GM18867 (cell line): ENCODE measurements around the gene ABCC4.
A peak's percentile ranks its signal among the peaks of the same experiment; 100 is the strongest.

Source experiments
- ATAC-seq: cut with Tn5 transposase; IDR thresholded peaks from one replicate; pipeline ENCODE4 v1.9.1; 2021; ENCODE audit warnings: mild to moderate bottlenecking, moderate library complexity; ENCODE audit not compliant: unreplicated experiment

ABCC4 gene

DNA sequence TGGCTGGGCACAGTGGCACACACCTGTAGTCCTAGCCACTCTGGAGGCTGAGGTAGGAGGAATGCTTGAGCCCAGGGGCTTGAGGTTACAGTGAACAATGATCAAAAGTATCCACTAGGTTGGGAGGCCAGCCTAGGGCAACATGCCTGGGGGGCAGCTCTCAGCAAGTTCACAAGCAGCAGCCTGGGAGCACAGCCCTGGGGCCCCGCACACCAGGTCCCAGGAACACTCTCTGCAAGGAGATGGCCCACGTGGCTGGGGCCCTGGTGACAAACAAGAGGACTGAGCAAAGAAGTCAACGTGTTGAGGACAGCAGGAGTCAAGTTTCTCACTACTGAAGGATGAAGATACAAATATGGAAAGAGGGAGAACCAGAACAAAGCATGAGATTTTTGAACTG is 39.3 kb downstream of the ABCC4 start:
- ATAC-seq, result no peak

DNA sequence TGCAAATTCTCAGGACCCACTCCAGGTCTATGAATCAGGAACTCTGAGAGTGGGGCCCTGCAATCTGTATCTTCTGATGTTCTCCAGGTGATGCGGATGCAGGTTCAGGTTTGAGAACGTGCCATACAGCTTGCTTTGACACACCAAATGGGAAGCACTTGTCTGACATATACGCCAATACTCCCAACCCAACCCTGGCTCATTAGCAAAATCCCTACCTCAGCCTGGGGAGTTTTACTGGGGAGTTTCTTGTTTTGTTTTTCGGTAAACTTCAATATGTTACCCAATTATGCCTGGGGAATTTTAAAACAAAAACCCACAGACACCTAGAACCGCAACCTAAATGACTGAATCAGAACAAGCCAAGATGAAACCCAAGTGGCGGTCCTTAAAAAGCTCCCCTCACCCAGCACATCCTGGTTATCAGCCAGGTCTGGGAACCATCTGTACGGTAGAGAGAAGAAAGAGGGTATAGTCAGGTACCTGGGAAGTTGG is 41.2 kb downstream of the ABCC4 start:
- peak; percentile 64 for ATAC-seq

DNA sequence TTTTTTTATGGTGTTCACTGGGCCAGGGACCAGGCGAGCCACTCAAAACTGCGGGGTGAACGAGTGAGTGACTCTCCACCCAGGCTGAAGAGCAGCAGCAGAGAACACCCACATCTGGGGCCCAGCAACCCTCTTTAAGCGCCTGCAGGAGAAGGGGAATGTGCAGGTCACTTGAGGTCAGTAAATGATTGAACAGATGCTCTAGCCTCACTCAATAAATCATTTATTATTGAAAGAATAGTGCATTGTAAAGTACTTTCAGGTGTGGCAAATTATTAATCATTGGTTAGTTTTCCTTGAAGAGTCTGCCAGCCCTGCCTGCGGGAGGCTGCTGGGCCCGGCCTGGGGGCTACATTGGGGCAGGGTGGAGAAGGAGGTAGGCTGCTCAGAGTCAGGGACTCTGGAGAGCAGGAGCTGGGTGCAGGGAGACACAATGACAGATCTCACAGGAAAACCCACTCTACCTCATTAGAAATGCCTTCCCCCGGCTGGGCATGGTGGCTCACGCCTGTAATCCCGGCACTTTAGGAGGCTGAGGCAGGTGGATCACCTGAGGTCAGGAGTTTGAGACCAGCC is 42.5 kb downstream of the ABCC4 start:
- peak; percentile 32 for ATAC-seq

DNA sequence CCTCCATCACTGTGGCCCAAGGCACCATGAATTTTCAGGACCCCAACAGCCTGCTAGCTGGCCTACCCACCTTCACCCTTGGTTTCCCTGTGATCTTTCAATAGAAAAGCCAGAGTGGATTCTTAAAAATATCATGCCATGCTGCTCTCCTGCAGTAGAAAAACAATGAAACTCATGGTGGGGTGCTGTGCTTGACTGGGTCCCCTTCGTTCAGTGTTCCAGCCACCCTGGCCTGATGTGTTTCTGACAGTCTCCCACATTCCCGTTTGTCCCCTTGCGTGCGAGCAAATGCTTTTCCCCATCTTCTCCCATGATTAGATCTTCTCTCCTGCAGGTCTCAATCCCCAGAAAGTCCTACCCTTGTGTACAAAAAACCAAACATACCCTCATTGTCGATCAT is 43.2 kb downstream of the ABCC4 start:
- no peak for ATAC-seq

DNA sequence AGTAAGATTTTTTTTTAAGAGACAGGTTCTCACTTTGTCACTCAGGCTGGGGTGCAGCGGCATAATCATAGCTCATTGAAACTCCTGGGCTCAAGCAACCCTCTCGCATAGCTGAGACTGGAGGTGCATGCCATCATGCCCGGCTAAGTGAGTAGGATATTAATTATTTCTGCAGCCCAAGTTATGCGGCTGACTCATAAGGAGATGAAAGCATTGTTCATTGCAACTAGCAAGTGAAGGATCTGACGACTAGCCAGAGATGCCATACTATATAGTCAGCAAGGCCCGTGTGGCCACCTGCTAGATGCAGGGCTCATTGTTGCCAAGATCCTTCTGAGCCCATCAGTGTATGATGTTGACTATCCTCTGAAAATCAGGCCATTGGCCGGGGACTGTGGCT is 45.2 kb downstream of the ABCC4 start:
- no peak for ATAC-seq

DNA sequence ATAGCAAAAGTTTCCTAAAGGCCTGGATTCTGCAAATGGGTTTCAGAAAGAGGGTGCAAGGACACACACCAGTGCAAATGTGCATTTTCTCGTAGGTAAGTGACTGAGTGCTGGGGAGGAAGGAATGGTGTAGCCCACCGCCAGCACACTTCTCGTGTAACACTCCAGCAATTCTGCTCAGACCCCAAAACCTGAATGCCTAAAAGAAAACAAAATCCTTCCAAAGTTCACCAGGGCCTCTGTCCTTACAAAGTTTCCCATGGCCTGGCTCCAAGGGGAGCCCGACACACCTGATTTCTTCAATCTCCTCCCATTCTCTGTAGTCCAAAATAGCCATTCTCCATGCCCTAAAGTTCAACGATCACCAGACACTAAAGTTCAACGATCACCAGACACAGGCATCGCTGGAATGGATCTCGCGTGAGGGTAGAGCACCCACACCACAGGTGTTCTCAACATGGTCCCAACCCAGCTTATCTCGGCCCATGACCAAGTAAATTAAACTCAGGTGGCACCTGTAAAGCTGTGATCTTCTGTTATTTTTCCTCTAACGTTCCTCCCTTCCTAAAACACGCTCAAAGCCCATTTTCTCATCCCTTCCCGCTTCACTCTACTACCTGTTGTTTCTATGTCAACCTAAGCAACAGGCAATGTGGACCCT is 46.0 kb downstream of the ABCC4 start:
- no peak for ATAC-seq

DNA sequence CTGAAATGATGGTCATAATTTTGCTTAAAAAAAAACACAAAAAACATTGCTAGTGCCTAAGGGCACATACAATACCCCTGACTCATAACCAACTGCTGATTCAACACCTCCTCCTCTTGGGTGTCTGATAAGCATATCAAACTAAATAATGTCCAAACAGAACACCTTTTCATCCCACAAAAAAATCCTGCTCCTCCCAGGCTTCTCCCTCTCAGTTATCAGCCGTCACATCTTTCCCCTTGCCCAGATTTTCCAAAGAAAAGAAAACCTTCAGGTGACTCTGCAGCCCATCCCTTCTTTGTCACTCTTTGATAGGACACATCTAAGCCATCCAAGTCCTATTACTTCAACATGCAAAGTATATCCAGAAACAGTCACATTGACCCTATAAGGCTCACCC is 46.9 kb downstream of the ABCC4 start:
- ATAC-seq, result no peak

DNA sequence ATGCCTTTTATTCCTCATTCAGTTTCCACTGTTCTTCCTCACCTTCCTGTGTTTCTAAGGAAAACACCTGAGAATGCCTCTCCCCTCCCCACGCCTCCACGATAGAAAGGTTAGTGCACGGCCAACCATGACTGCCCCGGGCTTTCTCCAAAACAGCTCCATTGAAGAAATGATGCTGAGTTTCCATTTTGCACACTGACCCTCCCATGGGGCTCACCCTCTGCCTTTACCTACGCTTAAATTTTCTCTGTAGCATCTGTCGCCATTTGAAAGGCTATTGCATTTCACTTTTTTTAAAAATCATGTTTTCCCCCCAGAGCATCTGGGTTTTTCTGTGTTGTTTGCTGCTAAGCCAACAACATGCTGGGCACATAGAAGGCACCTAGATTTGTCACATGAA is 48.2 kb downstream of the ABCC4 start:
- ATAC-seq, result no peak

DNA sequence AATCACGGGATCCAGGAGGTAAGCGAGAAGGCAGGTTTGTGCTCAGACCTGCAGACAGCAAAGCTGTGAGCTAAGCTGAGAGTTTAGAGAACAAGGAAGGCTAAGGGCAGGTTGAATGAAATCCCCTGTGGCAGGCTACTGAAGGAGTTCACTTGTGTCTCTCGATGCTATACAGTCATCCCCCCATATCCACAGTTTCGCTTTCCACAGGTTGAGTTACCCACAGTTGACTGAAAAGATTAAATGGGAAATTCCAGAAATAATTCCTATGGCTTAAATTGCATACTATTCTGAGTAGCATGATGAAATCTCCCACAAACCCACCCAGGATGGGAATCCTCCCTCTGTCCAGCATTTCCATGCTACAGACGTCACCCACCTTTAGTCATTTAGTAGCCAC is 49.6 kb downstream of the ABCC4 start:
- peak; percentile 33 for ATAC-seq

DNA sequence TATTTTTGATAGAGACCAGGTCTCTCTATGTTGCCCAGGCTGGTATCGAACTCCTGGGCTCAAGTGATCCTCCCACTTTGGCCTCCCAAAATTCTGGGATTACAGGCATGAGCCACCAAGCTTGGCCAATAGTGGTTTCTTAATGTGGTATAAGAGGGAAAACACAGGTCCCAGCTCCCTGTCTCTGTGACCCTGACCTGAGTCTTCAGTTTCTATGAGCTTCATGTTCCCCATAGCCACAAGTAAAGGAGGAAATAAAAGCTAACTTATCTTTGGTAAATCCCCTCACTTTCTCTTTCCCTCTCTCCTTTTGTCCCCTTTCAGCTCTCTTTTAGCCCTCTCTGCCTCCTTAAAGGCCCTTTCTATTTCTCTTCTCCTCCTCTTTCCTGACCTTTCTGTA is 50.3 kb downstream of the ABCC4 start:
- no peak for ATAC-seq

DNA sequence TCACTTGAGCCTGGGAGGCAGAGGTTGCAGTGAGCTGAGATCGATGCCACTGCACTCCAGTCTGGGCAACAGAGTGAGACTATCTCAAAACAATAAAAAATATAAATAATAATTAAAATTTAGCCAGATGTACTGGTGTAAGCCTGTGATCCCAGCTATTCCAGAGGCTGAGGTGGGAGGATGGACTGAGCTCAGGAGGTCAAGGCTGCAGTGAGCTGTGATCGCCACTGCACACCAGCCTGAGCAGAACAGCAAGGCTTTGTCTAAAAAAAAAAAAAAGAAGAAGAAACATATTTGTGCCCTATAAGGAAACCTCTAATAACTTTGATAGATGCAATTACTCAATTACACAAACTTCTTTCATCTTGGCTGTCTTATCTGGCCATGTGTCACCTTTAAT is 52.3 kb downstream of the ABCC4 start:
- no peak for ATAC-seq

DNA sequence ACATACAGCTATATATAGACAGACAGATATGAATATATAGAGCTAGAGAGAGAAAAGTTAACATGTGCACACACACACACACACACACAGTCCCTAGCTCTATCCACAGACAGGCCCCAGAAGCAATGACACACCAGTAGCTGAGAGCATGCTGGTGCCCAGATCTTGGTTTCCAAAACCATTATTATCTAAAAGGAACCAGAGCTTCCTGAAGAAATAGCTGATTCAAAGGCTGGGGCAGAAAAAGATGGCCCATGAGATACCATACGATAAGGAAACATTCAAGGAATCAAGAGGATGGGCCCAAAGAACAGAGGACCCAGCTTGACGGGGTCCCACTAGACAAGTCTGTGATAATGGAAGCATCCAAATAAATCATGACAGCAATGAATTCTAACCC is 53.4 kb downstream of the ABCC4 start:
- ATAC-seq, result no peak

DNA sequence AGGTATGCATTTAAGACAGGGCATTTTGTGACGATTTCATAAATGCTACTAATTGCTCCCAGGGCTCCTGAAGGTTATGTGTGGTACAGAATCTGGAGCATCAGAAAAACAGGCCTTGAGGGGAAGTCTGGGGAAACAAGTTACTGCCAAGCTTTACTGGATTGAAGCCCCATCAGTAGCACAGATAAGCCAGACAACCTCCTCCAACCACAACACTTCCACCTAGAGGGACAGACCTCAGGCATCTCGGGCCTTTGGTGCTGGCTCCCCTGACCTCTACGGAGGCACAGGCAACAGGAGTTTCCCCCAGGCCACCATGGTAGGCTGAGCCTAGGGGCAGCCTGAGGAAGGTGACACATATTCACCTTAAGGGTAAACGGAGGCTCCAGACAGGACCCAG is 54.1 kb downstream of the ABCC4 start:
- no peak for ATAC-seq

DNA sequence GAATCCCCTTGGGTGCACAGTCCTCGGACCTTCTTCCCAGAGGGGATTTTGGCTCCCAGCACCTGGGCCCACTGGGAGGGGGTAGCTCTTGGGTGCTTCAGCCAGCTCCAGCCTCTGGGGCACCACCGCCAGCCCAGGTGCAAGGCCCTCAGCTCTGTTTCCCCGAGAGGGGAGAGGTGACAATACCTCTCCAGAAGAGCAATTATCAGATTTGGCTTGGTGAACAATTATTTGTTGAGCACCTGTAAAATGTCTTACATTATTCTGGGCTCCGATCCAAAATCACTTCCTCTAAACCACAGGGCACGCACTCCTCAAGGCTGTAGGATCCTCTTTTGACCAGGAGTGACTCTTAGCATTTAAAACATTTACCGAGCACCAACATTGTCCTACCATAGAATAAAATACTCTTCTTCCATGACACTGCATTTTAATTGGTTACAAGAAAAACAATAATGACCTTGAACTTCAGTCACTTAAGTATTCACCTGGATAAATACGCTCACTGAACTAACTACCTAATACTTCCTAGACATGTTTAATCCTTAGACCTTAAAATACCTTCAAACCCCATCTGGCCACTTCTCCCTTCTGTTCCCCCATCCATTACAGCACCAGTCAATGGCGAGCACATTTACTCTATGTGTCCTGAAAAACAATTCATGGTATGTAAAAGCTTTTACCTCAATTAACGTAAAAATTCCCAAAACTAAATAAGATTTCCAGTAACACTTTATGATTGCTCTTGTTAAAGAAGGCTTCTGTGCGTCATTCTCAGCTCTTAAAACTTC is 54.8 kb downstream of the ABCC4 start:
- ATAC-seq, result no peak

DNA sequence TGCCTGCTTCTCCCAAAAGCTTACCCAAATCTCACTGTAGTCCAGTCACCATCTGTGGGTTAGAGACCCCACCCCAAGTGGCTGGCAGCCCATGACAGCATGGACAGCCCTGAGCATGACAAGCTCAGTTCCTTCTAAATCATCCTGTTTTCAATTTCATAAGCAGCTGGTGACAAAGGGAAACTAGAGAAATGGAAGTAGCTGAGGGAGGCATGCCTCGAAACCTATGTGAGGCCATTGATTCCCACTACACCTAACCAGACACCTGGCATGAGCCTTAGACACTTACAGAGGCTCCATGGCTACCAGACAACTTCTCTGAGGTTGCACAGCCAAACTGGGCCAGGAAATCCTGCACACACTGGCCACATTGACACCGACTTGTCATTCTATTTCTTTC is 56.2 kb downstream of the ABCC4 start:
- ATAC-seq, result no peak

DNA sequence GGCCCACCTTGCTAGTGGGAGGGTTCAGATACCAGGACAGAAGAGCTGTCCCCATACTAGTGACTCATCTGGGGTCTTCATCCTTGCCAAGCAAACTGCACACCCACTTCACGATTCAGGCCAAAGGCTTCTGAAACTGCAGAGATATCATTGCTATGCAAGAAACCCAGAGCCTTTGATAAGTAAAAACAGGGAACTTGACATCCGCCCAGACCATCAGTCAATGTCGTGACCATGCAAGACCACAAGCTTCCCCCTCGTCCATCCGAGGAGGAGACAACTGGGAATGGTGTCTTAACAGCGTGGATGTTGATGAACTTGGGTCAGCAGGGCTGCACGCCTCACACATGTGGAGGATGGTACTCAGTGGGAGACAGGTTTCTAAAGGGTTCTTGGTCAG is 58.0 kb downstream of the ABCC4 start:
- no peak for ATAC-seq

DNA sequence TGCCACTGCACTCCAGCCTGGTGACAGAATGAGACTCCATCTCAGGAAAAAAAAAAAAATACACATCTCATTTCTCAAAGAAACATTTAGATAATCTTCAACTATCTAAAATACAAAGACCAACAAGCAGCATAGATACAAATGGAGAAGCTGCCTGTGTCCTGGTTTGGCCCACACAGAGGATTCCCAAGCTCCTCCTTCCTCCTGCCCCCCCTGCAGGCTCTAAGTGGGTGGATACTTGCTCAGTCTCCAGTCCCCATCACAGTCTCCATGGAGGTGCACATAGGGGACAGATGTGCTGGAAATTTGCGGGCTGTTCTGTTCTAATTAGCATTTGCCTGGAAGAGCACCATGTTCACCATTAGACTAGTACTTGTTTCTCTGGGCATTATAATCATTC is 59.9 kb downstream of the ABCC4 start:
- ATAC-seq, result no peak

DNA sequence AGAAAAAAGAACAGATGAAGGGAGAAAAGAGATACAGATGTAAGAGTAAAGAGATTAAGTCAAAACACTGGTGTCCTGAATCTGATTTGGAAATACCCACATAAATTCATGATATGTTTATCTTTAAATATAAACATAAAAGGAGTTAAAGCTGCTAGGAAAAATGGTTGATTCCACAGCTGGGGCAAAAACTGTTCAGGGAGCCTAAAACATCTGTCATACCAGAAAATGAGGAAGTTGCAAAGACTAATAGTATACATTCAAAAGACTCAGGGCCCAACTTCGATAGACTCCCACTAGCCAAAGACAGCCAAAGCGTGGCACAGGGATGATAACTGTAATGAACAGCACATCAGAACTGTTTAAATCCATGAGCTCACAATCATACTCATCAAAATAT is 62.0 kb downstream of the ABCC4 start:
- ATAC-seq, result peak; percentile 59

DNA sequence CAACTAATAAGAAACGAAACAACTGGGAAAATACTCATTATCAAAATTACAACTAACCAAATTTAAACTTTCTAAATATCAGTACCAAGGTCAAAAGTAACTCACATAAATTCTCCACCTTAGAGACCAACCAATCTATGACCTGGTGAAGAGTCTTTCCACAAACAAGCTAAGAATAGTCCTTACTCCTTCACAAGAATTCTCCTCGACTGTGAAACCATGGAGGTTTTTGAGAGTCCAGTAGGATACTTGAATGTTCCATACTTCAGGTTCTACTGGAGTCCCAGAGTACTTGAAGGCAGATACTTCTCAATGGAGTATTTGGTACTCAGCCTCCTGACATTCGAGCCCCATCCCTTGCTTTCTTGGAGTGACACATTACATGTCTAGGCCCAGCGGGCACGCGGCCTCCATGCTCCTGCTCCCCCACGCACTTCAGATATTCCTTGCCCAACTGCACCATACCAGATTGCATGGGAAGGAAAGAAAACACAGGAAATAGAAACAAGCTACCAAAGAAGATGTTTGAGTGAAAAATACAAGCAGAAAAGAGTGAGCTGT is 63.9 kb downstream of the ABCC4 start:
- ATAC-seq, result no peak

DNA sequence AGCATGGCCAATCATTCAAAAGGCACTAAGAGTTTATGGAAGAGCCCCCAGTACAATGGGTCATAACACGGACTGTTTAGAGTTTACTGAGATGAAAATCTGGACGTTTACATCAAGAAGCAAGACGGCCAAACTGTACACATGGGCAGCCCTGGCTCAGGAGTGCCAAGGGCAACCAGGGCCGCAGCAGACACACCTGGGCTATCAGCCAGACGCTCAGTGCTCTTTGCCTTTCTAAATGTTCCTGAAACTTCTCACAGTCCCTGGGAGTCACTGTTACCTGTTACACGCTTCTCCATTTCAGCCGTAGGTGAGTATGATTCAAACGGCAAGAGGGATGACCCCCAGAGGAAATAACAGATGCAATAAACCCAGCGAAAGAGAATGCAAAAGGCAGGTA is 64.5 kb downstream of the ABCC4 start:
- ATAC-seq, result no peak

DNA sequence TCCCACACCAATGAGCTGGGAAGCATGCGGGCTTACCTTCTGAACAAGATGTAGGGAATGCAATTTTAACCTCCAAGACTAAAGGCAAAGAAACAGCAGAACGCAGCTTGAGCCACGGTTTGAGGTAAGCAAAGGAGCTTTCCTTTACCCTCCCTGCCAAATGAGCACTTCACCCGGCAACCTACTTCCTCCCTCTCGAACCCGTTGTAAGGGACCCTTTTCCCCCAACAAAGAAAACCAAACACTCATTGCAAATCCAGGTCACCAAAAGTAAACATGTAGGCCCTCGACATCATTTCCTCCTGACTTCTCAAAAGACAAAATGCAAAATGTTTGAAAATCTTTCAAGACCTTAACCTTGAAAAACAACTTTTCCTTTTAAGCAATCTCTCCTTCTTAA is 65.3 kb downstream of the ABCC4 start:
- no peak for ATAC-seq

DNA sequence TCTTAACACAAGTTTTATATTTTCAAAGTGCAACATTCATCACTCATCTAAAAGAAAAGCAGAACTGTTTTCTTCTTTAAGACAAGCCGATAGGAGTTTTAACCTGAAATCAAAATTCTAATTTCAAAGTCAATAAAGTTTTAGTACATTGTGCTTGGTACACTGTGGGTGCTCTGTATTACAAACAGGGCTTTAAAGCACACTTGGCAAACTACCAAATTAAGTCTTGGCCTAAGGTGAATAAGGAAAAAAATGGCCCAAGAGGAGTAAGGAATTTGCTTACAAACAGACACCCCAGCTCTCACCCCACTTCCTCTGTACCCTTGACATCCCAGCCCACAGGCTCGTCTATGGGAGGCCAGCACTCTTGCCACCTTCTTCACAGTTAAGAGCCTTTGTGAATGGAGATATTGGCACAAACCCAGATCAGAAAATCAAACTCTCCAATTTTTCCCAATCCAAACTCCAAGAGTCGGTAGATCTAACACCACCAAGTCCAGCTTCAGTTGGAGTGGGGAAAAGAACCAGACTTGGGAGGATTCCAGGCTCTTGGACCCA is 66.0 kb downstream of the ABCC4 start:
- ATAC-seq, result no peak
